PC-3 (cell line): ENCODE measurements around the gene ISM1. TPM values are rescaled to one million over a fixed set of nuclear protein-coding genes. Genes with fewer than 3 reads are reported as not detected.

Source experiments
- ATAC-seq: fragments of 200-7000 bp; cut with Tn5 transposase; 2 replicates; pipeline ENCODE4 v1.9.1; 2020; ENCODE audit warnings: mild to moderate bottlenecking, moderate library complexity
- BruUV-seq: library from RNA; stranded (reverse); fragments of 400-500 nt; replicated peaks from 2 replicates; lab custom pipeline; 2021; lab: Mats Ljungman, UMichigan
- CTCF ChIA-PET: fragments of 300-600 bp; sonication (Branson Sonifier 250); formaldehyde crosslinking; loops from one replicate; lab custom pipeline; 2022; ENCODE audit warnings: antibody characterized with exemption; lab: Charles Lee
- POLR2A ChIA-PET: fragments of 300-600 bp; sonication (Branson Sonifier 250); formaldehyde crosslinking; loops from one replicate; lab custom pipeline; 2022; ENCODE audit warnings: antibody characterized with exemption; ENCODE audit not compliant: unreplicated experiment; lab: Charles Lee
- DNase-seq: peaks from one replicate; pipeline ENCODE4 v3.0.0-alpha.2; 2015
- H2AFZ ChIP-seq: fragments of 300-600 bp; sonication (generic); 2 replicates; pipeline ENCODE4 v1.6.0; 2016; ENCODE audit warnings: antibody characterized with exemption, low read length
- H3F3A ChIP-seq: fragments of 300-600 bp; sonication (generic); one replicate; pipeline ENCODE4 v1.6.0; 2017; ENCODE audit warnings: antibody characterized with exemption, low read length, control low read depth, mild to moderate bottlenecking; ENCODE audit not compliant: unreplicated experiment
- H3K27ac ChIP-seq: fragments of 300-600 bp; sonication (generic); 2 replicates; pipeline ENCODE4 v1.5.1; 2016; ENCODE audit warnings: mild to moderate bottlenecking, low read length
- H3K27me3 ChIP-seq: fragments of 300-600 bp; sonication (generic); 2 replicates; pipeline ENCODE4 v1.6.1; 2016; ENCODE audit warnings: low read length, mixed read lengths
- H3K36me3 ChIP-seq: fragments of 300-600 bp; sonication (generic); 2 replicates; pipeline ENCODE4 v1.6.1; 2016; ENCODE audit warnings: low read depth, mixed run types, low read length, mixed read lengths
- H3K4me1 ChIP-seq: fragments of 300-600 bp; sonication (generic); 2 replicates; pipeline ENCODE4 v1.5.1; 2016; ENCODE audit warnings: low read length; ENCODE audit not compliant: insufficient read depth
- H3K4me2 ChIP-seq: fragments of 300-600 bp; sonication (generic); 2 replicates; pipeline ENCODE4 v1.6.0; 2016; ENCODE audit warnings: low read length
- H3K4me3 ChIP-seq: fragments of 300-600 bp; sonication (generic); 2 replicates; pipeline ENCODE4 v1.5.1; 2016; ENCODE audit warnings: mild to moderate bottlenecking, low read length, mixed read lengths
- H3K79me2 ChIP-seq: fragments of 300-600 bp; sonication (generic); 2 replicates; pipeline ENCODE4 v1.6.1; 2017; ENCODE audit warnings: low read length, mixed read lengths
- H3K9ac ChIP-seq: fragments of 300-600 bp; sonication (generic); 2 replicates; pipeline ENCODE4 v1.6.0; 2016; ENCODE audit warnings: mild to moderate bottlenecking, low read length
- H3K9me2 ChIP-seq: fragments of 300-600 bp; sonication (generic); replicated peaks from 2 replicates; pipeline ENCODE4 v1.6.1; 2016; ENCODE audit warnings: mixed run types, low read length, mixed read lengths
- H3K9me3 ChIP-seq: fragments of 300-600 bp; sonication (generic); 2 replicates; pipeline ENCODE4 v1.6.1; 2016; ENCODE audit warnings: low read length, mixed read lengths
- H4K20me1 ChIP-seq: fragments of 300-600 bp; sonication (generic); 2 replicates; pipeline ENCODE4 v1.6.1; 2016; ENCODE audit warnings: low read length, mixed read lengths
- CTCF ChIP-seq: fragments of 300-600 bp; sonication (generic); conservative IDR thresholded peaks from 2 replicates; pipeline ENCODE4 v1.5.1; 2017; ENCODE audit warnings: antibody characterized with exemption, low read depth, mild to moderate bottlenecking, low read length
- EZH2 ChIP-seq: fragments of 300-600 bp; sonication (generic); IDR thresholded peaks from one replicate; pipeline ENCODE4 v1.6.1; 2017; ENCODE audit warnings: antibody characterized with exemption, mild to moderate bottlenecking, low read length; ENCODE audit not compliant: unreplicated experiment
- EZH2phosphoT487 ChIP-seq: fragments of 300-600 bp; sonication (generic); IDR thresholded peaks from 2 replicates; pipeline ENCODE4 v1.6.1; 2018; ENCODE audit warnings: mild to moderate bottlenecking, antibody characterized with exemption, low read length, borderline replicate concordance
- intact Hi-C: fragments of 100-400 bp; cut with micrococcal nuclease; formaldehyde crosslinking; loops from 2 replicates; pipeline ENCODE4 v1.9.0; 2023
- total RNA-seq: library from RNA; depleted of rRNA; stranded (reverse); fragments of >200 nt; gene quantifications from 2 replicates; pipeline ENCODE4 v1.2.3, GENCODE V29; 2014; rRNA removed

Gene ISM1
- total RNA-seq, 1 experiment from 2014 or later: not detected

DNA sequence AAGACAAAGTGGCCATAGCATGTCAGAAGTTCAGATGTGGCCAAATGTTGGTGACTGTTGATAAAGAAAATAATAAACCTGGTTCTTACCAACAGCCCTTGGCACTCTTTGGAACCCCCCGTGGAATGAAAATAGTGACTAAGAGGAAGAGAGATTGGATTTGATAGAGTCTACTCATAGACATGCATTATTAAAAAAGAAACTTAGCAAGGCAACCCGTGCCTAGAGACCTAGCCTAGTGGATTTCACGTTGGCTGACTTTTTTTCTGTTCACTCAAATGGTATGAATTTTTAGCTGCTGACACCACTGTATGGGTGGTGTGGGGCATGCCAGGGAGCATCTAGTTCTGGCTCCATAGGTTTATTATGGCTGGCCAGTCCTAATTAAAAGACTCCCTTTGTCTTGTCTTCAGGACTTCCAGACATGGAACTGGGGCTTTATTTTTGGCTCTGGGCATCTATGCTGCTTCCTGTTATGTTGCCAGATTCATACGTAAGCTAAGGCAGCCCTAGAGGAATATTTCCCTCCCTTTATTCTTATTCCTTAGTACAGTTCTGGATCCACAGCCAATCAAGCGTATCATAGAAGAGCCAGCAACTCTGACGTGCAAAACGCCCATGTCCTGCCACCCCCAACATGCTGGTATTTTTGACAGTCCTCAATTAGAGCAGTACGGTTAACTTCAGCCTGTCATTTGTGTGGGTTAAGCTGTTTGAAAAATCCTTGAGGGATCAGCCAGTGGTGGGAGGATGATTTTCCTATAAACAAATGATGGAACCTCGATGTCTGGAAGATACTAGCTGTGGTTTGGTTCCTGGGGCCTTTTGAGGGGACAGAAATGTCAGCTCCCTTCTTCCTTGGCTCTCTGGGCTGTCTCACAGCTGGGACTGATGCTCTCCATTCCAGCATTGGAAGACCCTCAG lies 127.5 kb downstream of the ISM1 start:
- Histone ChIP-seq H3K27ac (no peak overlapping the region), H3K9me2 (no peaks in the 10 kb centered on the region), H3K27me3 (peaks cover 7% of the 10 kb centered on the region; the same call in 1 of the 2 replicates), H2AFZ (no peak overlapping the region), H3K4me1 (no peaks in the 10 kb centered on the region), H3K9ac (no peak overlapping the region), H3K4me3 (no peak overlapping the region), H3F3A (no peaks in the 10 kb centered on the region), H3K9me3 (no peaks in the 10 kb centered on the region), H3K79me2 (no peaks in the 10 kb centered on the region), H3K36me3 (no peaks in the 10 kb centered on the region), H3K4me2 (no peak overlapping the region), H4K20me1 (no peaks in the 10 kb centered on the region)
- POLR2A ChIA-PET: no interaction called here
- TF ChIP-seq EZH2: no peak
- no peak for TF ChIP-seq EZH2phosphoT487
- no peak for TF ChIP-seq CTCF
- CTCF ChIA-PET: no interaction called here
- BruUV-seq: no TSS peak
- no peak for DNase-seq
- intact Hi-C loops: no loop called here
- no peak for ATAC-seq

- Histone ChIP-seq H3K36me3 (no peaks in the 10 kb centered on the region), H3F3A (no peaks in the 10 kb centered on the region), H4K20me1 (no peaks in the 10 kb centered on the region), H3K4me1 (no peaks in the 10 kb centered on the region), H3K79me2 (no peaks in the 10 kb centered on the region), H2AFZ (no peak overlapping the region), H3K4me3 (no peak overlapping the region), H3K27ac (no peak overlapping the region), H3K4me2 (no peak overlapping the region), H3K9me3 (no peaks in the 10 kb centered on the region), H3K27me3 (peaks cover 7% of the 10 kb centered on the region; the same call in 1 of the 2 replicates), H3K9ac (no peak overlapping the region), H3K9me2 (no peaks in the 10 kb centered on the region)
- no peak for ATAC-seq
- no peak for DNase-seq
- intact Hi-C loops: no loop called here
- BruUV-seq: no TSS peak
- CTCF ChIA-PET: no interaction called here
- TF ChIP-seq CTCF: no peak
- TF ChIP-seq EZH2: no peak
- no peak for TF ChIP-seq EZH2phosphoT487
- POLR2A ChIA-PET: no interaction called here
Observed at GRCh38 chr20:13349235-13349604, 128.1 kb downstream of the ISM1 start.

Other genes with a start within 250 kb of the ISM1 start
- gene SPTLC3, start 212.3 kb upstream of the ISM1 start, total RNA-seq: 6.3 and 16.3 TPM in 2 replicates